Liver (tissue), 3 donors: ENCODE measurements around the gene DAB1.

ENCODE experiments used
- CTCF ChIP-seq: fragments of 150-350 bp; IDR thresholded peaks from 2 replicates; pipeline ENCODE4 v1.5.1; 2017; ENCODE audit warnings: improper control_type of control experiment, low read depth, low read length; ENCODE audit not compliant: missing input control
- EGR1 ChIP-seq, 2 donors: IDR thresholded peaks; 2 replicates each; pipeline ENCODE4 v1.6.1; 2016 to 2018; ENCODE audit warnings: antibody characterized with exemption in 2 of 2, low read depth in 2 of 2
- JUND ChIP-seq, 2 donors: IDR thresholded peaks; 2 replicates each; pipeline ENCODE4 v1.6.1; 2016; ENCODE audit warnings: antibody characterized with exemption in 2 of 2
- NR2F2 ChIP-seq: IDR thresholded peaks from 2 replicates; pipeline ENCODE4 v1.6.1; 2016; ENCODE audit warnings: antibody characterized with exemption
- RAD21 ChIP-seq, 2 donors: IDR thresholded peaks; 2 replicates each; pipeline ENCODE4 v1.6.1; 2016; ENCODE audit warnings: antibody characterized with exemption in 2 of 2, mild to moderate bottlenecking in 2 of 2
- SP1 ChIP-seq: IDR thresholded peaks from 2 replicates; pipeline ENCODE4 v1.6.1; 2018; ENCODE audit warnings: antibody characterized with exemption, mild to moderate bottlenecking
- YY1 ChIP-seq: IDR thresholded peaks from 2 replicates; pipeline ENCODE4 v1.6.1; 2016; ENCODE audit warnings: antibody characterized with exemption, mild to moderate bottlenecking
- donor health status: healthy.
- donor health status: healthy.

GRCh38 chr1:57041901-57042300 lies 382.0 kb downstream of the DAB1 start:
- TF ChIP-seq EGR1 (IDR thresholded peaks at IDR 0.05; ENCODE audit: low read depth in 2 of 2) (no peak), RAD21 (IDR thresholded peaks at IDR 0.05) (no peak), CTCF (no peak), YY1 (no peak), SP1 (no peak), JUND (IDR thresholded peaks at IDR 0.05) (no peak), NR2F2 (no peak)
